AG04450 (cell line): ENCODE data around the gene VAMP1. TPM values are rescaled to one million over a fixed set of nuclear protein-coding genes. Genes with fewer than 3 reads are reported as not detected.

Experiments
- CTCF ChIA-PET: fragments of 300-600, 350-600 bp; formaldehyde crosslinking; extraction: SDS; loops from one replicate; lab custom pipeline; 2022; ENCODE audit warnings: antibody characterized with exemption, inconsistent platforms; lab: Charles Lee
- POLR2A ChIA-PET: fragments of 350-600 bp; formaldehyde crosslinking; extraction: SDS; loops from one replicate; lab custom pipeline; 2021; ENCODE audit warnings: antibody characterized with exemption, inconsistent platforms; lab: Yijun Ruan, JAX
- DNase-seq: peaks from one replicate; pipeline ENCODE4 v3.0.0-alpha.2; 2011; ENCODE audit warnings: low read depth, low spot score
- H3K27ac ChIP-seq: one replicate; pipeline ENCODE4 v1.5.1; 2012; ENCODE audit warnings: low read depth, low read length, control low read depth
- H3K27me3 ChIP-seq: one replicate; pipeline ENCODE4 v1.6.0; 2012; ENCODE audit warnings: low read length; ENCODE audit not compliant: control insufficient read depth, insufficient read depth
- H3K4me3 ChIP-seq: 2 replicates; pipeline ENCODE4 v1.5.1; 2011; ENCODE audit warnings: mild to moderate bottlenecking, low read depth, low read length, control low read depth
- H3K9me3 ChIP-seq: 2 replicates; pipeline ENCODE4 v1.5.1; 2012; ENCODE audit warnings: low read length; ENCODE audit not compliant: control insufficient read depth, insufficient read depth
- CTCF ChIP-seq: IDR thresholded peaks from 2 replicates; pipeline ENCODE4 v1.5.1; 2011; ENCODE audit warnings: low read depth, low read length, control low read depth, inconsistent platforms
- polyA plus RNA-seq: library from polyadenylated mRNA; depleted of rRNA; stranded (reverse); fragments of >200 nt; gene quantifications from 2 replicates; pipeline ENCODE4 v1.2.3, GENCODE V29; 2011; rRNA removed

The VAMP1 gene
- polyA plus RNA-seq, 1 experiment, result 15.1 TPM

DNA sequence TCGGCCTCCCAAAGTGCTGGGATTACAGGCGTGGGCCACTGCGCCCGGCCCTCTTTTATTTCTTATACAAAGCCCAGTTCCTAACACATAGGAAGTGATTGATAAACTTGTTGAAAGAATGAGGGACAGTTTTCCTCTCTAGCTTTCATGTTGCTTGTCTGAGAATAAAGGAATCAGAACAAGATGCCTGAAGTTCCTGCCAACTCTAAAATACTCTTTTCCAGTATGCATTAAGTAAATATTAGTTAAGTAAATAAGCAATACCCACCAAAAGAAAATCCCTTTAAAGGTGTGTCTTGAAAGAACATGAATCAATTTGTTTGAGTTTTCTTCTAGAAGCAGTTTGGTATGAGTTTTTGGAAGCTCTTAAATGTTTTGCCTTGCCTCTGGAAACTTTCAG, 50.1 kb downstream of the VAMP1 start:
- no peaks in the 10 kb centered on the region for H3K9me3 ChIP-seq
- ChIA-PET CTCF (interaction anchor here (0.8 kb wide), 1 partner anchor 45 kb away, joined by 7 read pairs; no protein-coding TSS in a partner anchor), POLR2A (interaction anchor here (0.7 kb wide), 1 partner anchor 50 kb away, joined by 5 read pairs; the partner anchor contains the start of gene VAMP1)
- H3K27me3 ChIP-seq, result no peaks in the 10 kb centered on the region
- H3K4me3 ChIP-seq, result no peak overlapping the region
- no peak for DNase-seq
- H3K27ac ChIP-seq, result no peak overlapping the region
- no peak for TF ChIP-seq CTCF

DNA sequence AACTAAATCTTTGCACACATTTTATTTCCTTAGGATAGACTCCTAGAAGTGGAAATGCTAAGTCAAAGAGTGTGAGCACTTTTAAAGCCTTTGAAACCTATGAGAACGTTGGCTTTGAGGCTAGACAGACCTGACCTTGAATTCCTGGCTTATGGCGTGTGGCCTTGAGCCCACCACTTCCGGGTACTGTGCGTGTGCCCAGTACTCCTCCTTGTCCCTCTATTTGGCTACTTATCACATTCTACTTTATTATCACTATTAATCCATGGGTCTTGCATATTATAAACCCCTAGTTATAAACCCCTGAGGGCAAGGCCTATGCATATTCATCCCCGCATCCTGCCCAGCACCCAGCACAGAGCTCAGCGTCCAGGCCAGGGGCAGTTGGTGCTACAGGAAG, 51.7 kb downstream of the VAMP1 start:
- CTCF ChIA-PET, result no interaction called here
- POLR2A ChIA-PET, result interaction anchor here (0.5 kb wide), 1 partner anchor 115 kb away, joined by 3 read pairs; the partner anchor contains the start of gene GAPDH
- no peak overlapping the region for H3K27ac ChIP-seq
- no peak overlapping the region for H3K4me3 ChIP-seq
- H3K27me3 ChIP-seq, result no peaks in the 10 kb centered on the region
- DNase-seq, result no peak
- H3K9me3 ChIP-seq, result no peaks in the 10 kb centered on the region
- no peak for TF ChIP-seq CTCF

DNA sequence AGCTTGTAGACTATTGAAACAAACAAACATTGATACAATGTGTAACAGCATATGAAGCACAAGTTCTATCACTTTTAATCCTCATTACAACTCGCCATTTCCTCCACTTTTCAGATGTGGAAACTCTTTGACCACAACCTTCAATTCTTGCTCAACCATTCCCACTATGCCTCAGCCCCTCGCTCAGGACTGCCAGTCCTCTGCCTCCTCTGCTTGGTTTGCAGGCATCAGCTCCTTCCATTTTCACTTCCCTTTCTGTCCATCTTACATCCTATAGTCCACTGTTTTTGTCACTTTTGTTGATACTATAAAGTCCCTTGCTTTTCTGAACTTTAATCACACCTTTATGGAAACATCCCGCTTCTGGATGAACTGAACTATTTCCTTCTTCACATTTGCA, 53.9 kb downstream of the VAMP1 start:
- no peak for TF ChIP-seq CTCF
- DNase-seq, result no peak
- CTCF ChIA-PET, result no interaction called here
- Histone ChIP-seq H3K27ac (no peak overlapping the region), H3K4me3 (no peak overlapping the region), H3K9me3 (no peaks in the 10 kb centered on the region), H3K27me3 (no peaks in the 10 kb centered on the region)
- POLR2A ChIA-PET, result interaction anchor here (0.7 kb wide), 1 partner anchor 81 kb away, joined by 3 read pairs; no protein-coding TSS in a partner anchor

Other genes with a start within 250 kb of the VAMP1 start
- 0.06 and 0.15 TPM in 2 replicates for gene PLEKHG6, start 160.0 kb downstream of the VAMP1 start, polyA plus RNA-seq
- gene TNFRSF1A, start 128.6 kb downstream of the VAMP1 start, polyA plus RNA-seq, result 231 and 255 TPM in 2 replicates
- gene SCNN1A, start 95.1 kb downstream of the VAMP1 start, polyA plus RNA-seq, result 0.25 and 0.26 TPM in 2 replicates
- gene LTBR, start 86.5 kb downstream of the VAMP1 start, polyA plus RNA-seq, result 32.1 and 38.8 TPM in 2 replicates
- gene CD27, start 25.7 kb downstream of the VAMP1 start, polyA plus RNA-seq, result not detected in 2 replicates
- 10.2 and 13.5 TPM in 2 replicates for gene TAPBPL, start 18.6 kb downstream of the VAMP1 start, polyA plus RNA-seq
- gene MRPL51, start 22.6 kb upstream of the VAMP1 start, polyA plus RNA-seq, result 120 and 165 TPM in 2 replicates
- 36.1 and 38.4 TPM in 2 replicates for gene NCAPD2, start 23.4 kb upstream of the VAMP1 start, polyA plus RNA-seq
- gene GAPDH, start 63.8 kb upstream of the VAMP1 start, polyA plus RNA-seq, result 9,160 and 11,356 TPM in 2 replicates
- gene IFFO1, start 85.4 kb upstream of the VAMP1 start, polyA plus RNA-seq, result 23.8 and 24.2 TPM in 2 replicates
- gene NOP2, start 97.6 kb upstream of the VAMP1 start, polyA plus RNA-seq, result 35.7 and 41.3 TPM in 2 replicates
- gene CHD4, start 136.7 kb upstream of the VAMP1 start, polyA plus RNA-seq, result 86.3 and 119 TPM in 2 replicates
- gene LPAR5, start 165.3 kb upstream of the VAMP1 start, polyA plus RNA-seq, result not detected in 2 replicates
- gene ACRBP, start 176.8 kb upstream of the VAMP1 start, polyA plus RNA-seq, result 0.41 and 0.64 TPM in 2 replicates
- 58.6 and 66.6 TPM in 2 replicates for gene ING4, start 192.4 kb upstream of the VAMP1 start, polyA plus RNA-seq
- 39.3 and 44.3 TPM in 2 replicates for gene ZNF384, start 218.7 kb upstream of the VAMP1 start, polyA plus RNA-seq
- 1.2 and 2.2 TPM in 2 replicates for gene PIANP, start 230.1 kb upstream of the VAMP1 start, polyA plus RNA-seq